Measurements from ENCODE around the gene PRDX5. TPM values are rescaled to one million over a fixed set of nuclear protein-coding genes. Genes with fewer than 3 reads are reported as not detected.
A peak's percentile ranks its signal among the peaks of the same experiment; 100 is the strongest.
"Not testable (repeated sequence)": the region's sequence is repeated elsewhere in the genome, so short reads cannot be mapped to it uniquely, and the experiment has no call there.

Gene PRDX5
- total RNA-seq, 1 donor: 245 TPM

DNA sequence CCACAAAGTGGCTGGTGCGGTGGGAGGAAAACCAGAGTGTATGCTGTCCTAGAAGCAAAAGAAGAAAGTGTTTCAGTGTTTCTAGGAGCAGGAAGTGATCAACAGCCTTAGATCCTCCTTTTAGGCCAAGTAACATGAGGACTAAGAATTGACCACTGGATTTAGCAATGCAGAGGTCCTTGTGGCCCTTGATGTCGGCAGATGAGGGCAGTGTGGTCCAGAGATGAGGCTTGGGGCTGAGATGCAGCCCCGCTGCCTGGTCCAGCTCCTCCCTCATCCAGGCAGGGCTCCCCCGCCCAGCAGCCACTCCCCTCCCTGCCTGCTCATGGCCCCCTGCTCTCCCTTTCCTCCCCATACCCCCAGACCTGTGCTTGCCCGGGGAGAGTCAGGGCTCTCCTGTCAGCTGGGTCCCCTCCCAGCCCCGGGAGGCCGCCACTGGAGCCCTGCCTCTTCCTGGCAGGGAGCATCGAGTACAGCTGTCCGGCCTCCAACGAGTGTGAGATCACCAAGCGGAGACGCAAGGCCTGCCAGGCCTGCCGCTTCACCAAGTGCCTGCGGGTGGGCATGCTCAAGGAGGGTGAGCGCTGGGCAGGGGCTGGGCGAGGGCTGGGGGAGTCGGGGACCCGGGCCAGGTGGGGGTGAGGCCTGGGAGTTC is 4.3 kb upstream of the PRDX5 start:
- no peak overlapping the region for H2AFZ ChIP-seq (ENCODE audit: low read length)
- no peaks in the 10 kb centered on the region for H3K27me3 ChIP-seq (ENCODE audit: insufficient read depth, low read length)
- H3K4me3 ChIP-seq (ENCODE audit: insufficient read depth, low read length): no peak overlapping the region
- no peak overlapping the region for H3K27ac ChIP-seq (ENCODE audit: low read depth, low read length)
- TF ChIP-seq, protein P1, sequence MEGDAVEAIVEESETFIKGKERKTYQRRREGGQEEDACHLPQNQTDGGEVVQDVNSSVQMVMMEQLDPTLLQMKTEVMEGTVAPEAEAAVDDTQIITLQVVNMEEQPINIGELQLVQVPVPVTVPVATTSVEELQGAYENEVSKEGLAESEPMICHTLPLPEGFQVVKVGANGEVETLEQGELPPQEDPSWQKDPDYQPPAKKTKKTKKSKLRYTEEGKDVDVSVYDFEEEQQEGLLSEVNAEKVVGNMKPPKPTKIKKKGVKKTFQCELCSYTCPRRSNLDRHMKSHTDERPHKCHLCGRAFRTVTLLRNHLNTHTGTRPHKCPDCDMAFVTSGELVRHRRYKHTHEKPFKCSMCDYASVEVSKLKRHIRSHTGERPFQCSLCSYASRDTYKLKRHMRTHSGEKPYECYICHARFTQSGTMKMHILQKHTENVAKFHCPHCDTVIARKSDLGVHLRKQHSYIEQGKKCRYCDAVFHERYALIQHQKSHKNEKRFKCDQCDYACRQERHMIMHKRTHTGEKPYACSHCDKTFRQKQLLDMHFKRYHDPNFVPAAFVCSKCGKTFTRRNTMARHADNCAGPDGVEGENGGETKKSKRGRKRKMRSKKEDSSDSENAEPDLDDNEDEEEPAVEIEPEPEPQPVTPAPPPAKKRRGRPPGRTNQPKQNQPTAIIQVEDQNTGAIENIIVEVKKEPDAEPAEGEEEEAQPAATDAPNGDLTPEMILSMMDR (IDR thresholded peaks at IDR 0.05; ENCODE audit: extremely low read depth, low read depth, low read length): no peak
- H3K4me2 ChIP-seq (ENCODE audit: insufficient read depth, low read length): no peak overlapping the region
- peaks cover 5% of the 10 kb centered on the region for H3K4me1 ChIP-seq (ENCODE audit: insufficient read depth, low read length)
- H3K36me3 ChIP-seq (ENCODE audit: insufficient read depth, low read length): peaks cover 13% of the 10 kb centered on the region
- no peaks in the 10 kb centered on the region for H3K9me3 ChIP-seq (ENCODE audit: low read depth, low read length)
- peaks cover 27% of the 10 kb centered on the region for H3K79me2 ChIP-seq (ENCODE audit: insufficient read depth, low read length)
- DNase-seq (ENCODE audit: insufficient read length, low spot score, missing footprints): peak; percentile 22
- no peaks in the 10 kb centered on the region for H4K20me1 ChIP-seq (ENCODE audit: insufficient read depth, low read length)

GRCh38 chr11:64314146-64314804 is 3.6 kb upstream of the PRDX5 start:
- Histone ChIP-seq H3K4me1 (ENCODE audit: insufficient read depth, low read length) (peaks cover 10% of the 10 kb centered on the region), H2AFZ (ENCODE audit: low read length) (no peak overlapping the region), H3K9me3 (ENCODE audit: low read depth, low read length) (no peaks in the 10 kb centered on the region), H3K79me2 (ENCODE audit: insufficient read depth, low read length) (peaks cover 33% of the 10 kb centered on the region), H3K36me3 (ENCODE audit: insufficient read depth, low read length) (peaks cover 13% of the 10 kb centered on the region), H3K27ac (ENCODE audit: low read depth, low read length) (no peak overlapping the region), H3K27me3 (ENCODE audit: insufficient read depth, low read length) (no peaks in the 10 kb centered on the region), H3K4me2 (ENCODE audit: insufficient read depth, low read length) (no peak overlapping the region), H4K20me1 (ENCODE audit: insufficient read depth, low read length) (no peaks in the 10 kb centered on the region), H3K4me3 (ENCODE audit: insufficient read depth, low read length) (no peak overlapping the region)
- DNase-seq (ENCODE audit: insufficient read length, low spot score, missing footprints): peak; percentile 72
- TF ChIP-seq, protein P1 (IDR thresholded peaks at IDR 0.05; ENCODE audit: extremely low read depth, low read depth, low read length): peak; percentile 36

- Histone ChIP-seq H3K9me3 (ENCODE audit: low read depth, low read length) (no peaks in the 10 kb centered on the region), H4K20me1 (ENCODE audit: insufficient read depth, low read length) (no peaks in the 10 kb centered on the region), H2AFZ (ENCODE audit: low read length) (no peak overlapping the region), H3K27me3 (ENCODE audit: insufficient read depth, low read length) (no peaks in the 10 kb centered on the region), H3K79me2 (ENCODE audit: insufficient read depth, low read length) (peaks cover 34% of the 10 kb centered on the region), H3K4me3 (ENCODE audit: insufficient read depth, low read length) (no peak overlapping the region), H3K4me1 (ENCODE audit: insufficient read depth, low read length) (peaks cover 11% of the 10 kb centered on the region), H3K4me2 (ENCODE audit: insufficient read depth, low read length) (no peak overlapping the region), H3K36me3 (ENCODE audit: insufficient read depth, low read length) (peaks cover 13% of the 10 kb centered on the region), H3K27ac (ENCODE audit: low read depth, low read length) (no peak overlapping the region)
- TF ChIP-seq, protein P1 (IDR thresholded peaks at IDR 0.05; ENCODE audit: extremely low read depth, low read depth, low read length): no peak
- DNase-seq (ENCODE audit: insufficient read length, low spot score, missing footprints): peak; percentile 22
Observed at GRCh38 chr11:64314805-64315561, 2.9 kb upstream of the PRDX5 start.

DNA sequence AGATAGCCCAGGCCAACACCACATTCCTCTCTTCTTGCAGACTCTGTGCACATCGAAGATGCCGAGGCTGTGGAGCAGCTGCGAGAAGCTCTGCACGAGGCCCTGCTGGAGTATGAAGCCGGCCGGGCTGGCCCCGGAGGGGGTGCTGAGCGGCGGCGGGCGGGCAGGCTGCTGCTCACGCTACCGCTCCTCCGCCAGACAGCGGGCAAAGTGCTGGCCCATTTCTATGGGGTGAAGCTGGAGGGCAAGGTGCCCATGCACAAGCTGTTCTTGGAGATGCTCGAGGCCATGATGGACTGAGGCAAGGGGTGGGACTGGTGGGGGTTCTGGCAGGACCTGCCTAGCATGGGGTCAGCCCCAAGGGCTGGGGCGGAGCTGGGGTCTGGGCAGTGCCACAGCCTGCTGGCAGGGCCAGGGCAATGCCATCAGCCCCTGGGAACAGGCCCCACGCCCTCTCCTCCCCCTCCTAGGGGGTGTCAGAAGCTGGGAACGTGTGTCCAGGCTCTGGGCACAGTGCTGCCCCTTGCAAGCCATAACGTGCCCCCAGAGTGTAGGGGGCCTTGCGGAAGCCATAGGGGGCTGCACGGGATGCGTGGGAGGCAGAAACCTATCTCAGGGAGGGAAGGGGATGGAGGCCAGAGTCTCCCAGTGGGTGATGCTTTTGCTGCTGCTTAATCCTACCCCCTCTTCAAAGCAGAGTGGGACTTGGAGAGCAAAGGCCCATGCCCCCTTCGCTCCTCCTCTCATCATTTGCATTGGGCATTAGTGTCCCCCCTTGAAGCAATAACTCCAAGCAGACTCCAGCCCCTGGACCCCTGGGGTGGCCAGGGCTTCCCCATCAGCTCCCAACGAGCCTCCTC is 2.0 kb upstream of the PRDX5 start:
- H3K27ac ChIP-seq (ENCODE audit: low read depth, low read length): not testable (repeated sequence)

More for the DNA sequence above, 2.0 kb upstream of the PRDX5 start:
- Histone ChIP-seq H3K4me2 (ENCODE audit: insufficient read depth, low read length) (peak overlapping the region; percentile 92), H3K4me1 (ENCODE audit: insufficient read depth, low read length) (peaks cover 11% of the 10 kb centered on the region), H3K79me2 (ENCODE audit: insufficient read depth, low read length) (peaks cover 35% of the 10 kb centered on the region), H3K36me3 (ENCODE audit: insufficient read depth, low read length) (peaks cover 13% of the 10 kb centered on the region)
- not testable (repeated sequence) for H2AFZ ChIP-seq (ENCODE audit: low read length); H3K9me3 ChIP-seq (ENCODE audit: low read depth, low read length); H3K27me3 ChIP-seq (ENCODE audit: insufficient read depth, low read length); H4K20me1 ChIP-seq (ENCODE audit: insufficient read depth, low read length); H3K4me3 ChIP-seq (ENCODE audit: insufficient read depth, low read length)
- peak; percentile 23 for DNase-seq (ENCODE audit: insufficient read length, low spot score, missing footprints)
